OCI-LY3 (cell line): Measurements from ENCODE around the gene BUD31.

ENCODE experiments used
- EZH2phosphoT487 ChIP-seq: fragments of 200-600 bp; shearing (Covaris generic); IDR thresholded peaks from 2 replicates; pipeline ENCODE4 v1.6.1; 2018; ENCODE audit warnings: antibody characterized with exemption, mixed run types, low read depth
- TF ChIP-seq, protein P1 (sequence below): fragments of 200-600, 300-600 bp; sonication (generic); IDR thresholded peaks from 2 replicates; pipeline ENCODE4 v1.5.1; 2014; ENCODE audit warnings: antibody characterized with exemption, low read length, low read depth

GRCh38 chr7:99438573-99439480, 30.1 kb downstream of the BUD31 start, which contains the start of the genes CPSF4 and PTCD1:
- TF ChIP-seq, protein P1, sequence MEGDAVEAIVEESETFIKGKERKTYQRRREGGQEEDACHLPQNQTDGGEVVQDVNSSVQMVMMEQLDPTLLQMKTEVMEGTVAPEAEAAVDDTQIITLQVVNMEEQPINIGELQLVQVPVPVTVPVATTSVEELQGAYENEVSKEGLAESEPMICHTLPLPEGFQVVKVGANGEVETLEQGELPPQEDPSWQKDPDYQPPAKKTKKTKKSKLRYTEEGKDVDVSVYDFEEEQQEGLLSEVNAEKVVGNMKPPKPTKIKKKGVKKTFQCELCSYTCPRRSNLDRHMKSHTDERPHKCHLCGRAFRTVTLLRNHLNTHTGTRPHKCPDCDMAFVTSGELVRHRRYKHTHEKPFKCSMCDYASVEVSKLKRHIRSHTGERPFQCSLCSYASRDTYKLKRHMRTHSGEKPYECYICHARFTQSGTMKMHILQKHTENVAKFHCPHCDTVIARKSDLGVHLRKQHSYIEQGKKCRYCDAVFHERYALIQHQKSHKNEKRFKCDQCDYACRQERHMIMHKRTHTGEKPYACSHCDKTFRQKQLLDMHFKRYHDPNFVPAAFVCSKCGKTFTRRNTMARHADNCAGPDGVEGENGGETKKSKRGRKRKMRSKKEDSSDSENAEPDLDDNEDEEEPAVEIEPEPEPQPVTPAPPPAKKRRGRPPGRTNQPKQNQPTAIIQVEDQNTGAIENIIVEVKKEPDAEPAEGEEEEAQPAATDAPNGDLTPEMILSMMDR: no peak
- TF ChIP-seq EZH2phosphoT487: no peak
